GM12874 (cell line): ENCODE results near the gene SUSD3.

ENCODE experiments used
- TF ChIP-seq, protein P1 (sequence below): IDR thresholded peaks from 2 replicates; pipeline ENCODE4 v1.5.1; 2011; ENCODE audit warnings: low read depth, mild to moderate bottlenecking, control low read depth, low read length, moderate library complexity; ENCODE audit not compliant: insufficient read depth

The SUSD3 gene

DNA sequence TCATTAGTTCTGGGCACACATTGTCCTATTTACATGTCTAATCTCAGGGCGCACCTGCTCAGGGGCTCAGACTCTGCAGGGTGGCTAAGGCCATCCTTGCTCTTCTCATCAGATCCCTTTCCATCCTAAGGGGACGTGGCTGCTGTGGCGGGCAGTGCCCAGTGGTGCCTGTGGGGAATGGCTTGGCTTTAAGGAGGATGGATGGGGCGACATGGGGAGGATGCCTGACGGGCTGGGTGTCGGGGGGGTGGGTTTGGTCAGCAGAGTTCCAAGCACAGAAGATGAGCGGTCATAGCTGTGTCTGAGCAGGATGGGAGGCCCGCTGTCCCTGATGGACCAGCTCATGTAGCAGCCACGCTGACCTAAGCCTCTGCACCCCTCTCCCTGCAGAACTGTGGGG is 40.9 kb upstream of the SUSD3 start:
- TF ChIP-seq, protein P1, sequence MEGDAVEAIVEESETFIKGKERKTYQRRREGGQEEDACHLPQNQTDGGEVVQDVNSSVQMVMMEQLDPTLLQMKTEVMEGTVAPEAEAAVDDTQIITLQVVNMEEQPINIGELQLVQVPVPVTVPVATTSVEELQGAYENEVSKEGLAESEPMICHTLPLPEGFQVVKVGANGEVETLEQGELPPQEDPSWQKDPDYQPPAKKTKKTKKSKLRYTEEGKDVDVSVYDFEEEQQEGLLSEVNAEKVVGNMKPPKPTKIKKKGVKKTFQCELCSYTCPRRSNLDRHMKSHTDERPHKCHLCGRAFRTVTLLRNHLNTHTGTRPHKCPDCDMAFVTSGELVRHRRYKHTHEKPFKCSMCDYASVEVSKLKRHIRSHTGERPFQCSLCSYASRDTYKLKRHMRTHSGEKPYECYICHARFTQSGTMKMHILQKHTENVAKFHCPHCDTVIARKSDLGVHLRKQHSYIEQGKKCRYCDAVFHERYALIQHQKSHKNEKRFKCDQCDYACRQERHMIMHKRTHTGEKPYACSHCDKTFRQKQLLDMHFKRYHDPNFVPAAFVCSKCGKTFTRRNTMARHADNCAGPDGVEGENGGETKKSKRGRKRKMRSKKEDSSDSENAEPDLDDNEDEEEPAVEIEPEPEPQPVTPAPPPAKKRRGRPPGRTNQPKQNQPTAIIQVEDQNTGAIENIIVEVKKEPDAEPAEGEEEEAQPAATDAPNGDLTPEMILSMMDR: no peak

DNA sequence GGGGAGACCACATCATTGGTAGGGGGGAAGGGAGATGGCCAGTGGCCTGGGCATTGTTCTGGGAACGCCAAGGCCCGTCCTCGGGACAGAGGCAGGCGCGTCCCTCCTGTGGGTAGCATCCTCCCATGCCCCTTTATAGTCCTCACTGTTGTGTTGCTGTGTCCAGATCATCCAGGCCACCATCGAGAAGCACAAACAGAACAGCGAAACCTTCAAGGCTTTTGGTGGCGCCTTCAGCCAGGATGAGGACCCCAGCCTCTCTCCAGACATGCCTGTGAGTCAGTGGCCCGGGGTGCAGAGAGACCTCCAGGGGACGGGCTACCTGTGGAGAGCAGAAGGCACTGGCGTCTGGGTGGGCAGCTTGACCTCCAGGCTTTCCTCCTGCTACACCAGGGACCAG is 38.4 kb upstream of the SUSD3 start:
- TF ChIP-seq, protein P1: no peak

DNA sequence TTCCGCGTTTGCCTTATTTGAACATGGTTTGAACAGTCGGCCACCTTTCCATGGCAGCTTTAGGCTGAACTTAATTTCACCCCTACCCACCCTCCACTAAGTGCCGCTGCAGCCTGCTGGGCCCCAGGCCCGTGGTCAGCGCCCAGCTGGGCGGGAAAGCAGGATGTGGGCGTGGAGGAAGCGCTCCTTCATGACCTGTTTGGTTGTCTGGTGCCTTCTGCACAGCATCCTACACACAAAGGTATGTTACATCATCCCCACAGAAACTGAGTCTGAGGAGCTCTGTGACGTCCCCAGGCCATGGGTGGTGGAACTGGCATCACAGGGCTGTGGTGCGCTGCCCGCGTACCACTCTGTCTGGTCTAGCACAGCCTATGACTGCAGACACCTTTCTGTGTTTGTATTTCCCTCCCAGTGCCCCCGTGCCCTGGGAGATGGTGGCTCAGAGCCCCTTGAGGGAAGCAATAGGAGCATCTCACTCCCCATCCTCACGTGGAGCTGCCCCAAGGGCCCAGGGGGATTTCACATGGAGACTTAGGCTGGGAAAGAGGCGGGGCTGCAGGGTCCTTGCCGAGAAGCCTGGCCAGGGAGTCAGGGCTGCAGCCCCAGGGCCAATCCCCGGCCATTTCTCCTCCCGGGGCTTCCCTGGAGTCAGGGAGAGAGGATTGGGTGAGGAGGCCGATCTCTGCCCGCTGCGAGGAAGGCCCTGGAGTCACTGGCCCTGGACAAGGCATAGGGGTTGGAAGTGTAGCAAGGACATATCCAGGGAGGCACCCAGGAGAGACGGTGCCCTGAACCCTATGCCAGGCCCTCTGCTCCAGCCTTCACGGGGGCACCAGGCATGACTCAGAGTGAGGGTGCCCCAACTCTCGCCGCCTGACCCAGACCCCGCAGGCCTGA is 37.5 kb upstream of the SUSD3 start:
- TF ChIP-seq, protein P1: no peak

DNA sequence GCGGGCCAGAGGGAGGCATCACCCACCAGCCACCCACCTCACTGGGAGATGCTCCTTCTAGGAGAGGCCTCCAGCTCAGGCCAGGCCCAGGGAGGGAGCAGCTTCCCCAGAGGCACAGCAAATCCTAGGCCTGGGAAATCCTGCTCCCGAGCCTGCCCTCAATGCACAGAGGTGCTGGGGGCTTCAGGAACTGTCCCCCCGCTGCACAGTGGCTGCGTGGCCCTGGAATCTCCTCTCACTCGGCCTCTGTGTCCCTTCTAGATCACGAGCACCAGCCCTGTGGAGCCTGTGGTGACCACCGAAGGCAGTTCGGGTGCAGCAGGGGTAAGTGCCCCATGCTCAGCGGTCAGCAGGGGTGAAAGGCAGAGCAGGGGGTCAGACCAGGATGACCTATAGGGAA is 36.4 kb upstream of the SUSD3 start:
- TF ChIP-seq, protein P1: no peak

DNA sequence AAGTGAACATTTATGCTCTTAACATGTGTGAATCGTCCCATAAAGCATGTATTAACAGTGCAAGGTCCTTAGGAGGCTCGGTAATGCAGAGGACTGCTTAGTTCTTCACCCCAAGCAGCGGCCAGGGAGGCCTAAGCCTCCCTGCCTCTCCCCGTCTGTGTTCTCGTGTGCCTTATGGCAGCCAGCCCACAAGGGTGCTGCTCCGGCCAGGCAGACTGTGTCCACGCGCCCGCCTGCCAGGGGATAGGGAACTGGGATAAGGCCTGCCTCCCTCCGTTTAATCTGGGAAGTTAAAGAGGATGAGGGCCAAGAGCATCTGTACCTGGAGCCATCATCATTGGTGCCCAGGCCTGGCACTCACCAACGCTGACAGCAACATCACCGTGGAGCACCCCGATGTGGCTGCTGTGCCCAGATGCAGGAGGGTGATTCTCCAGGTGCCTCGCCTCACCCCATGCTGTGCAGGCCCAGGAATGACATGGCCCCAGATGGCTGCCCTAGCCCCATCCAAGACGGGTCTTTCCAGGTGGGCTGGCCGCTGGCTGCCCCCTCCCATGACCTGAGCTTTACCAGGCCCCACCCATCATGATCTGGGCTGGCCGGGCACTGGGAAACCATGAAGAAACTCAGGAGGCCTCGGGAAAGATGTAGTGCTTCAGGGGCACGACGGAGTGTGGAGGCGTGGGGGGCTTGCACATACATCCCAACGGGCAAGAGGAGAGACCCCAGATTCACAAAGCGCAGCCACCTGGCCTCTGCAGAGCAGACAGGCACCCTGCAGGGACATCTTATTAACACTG is 35.6 kb upstream of the SUSD3 start:
- TF ChIP-seq, protein P1: no peak

DNA sequence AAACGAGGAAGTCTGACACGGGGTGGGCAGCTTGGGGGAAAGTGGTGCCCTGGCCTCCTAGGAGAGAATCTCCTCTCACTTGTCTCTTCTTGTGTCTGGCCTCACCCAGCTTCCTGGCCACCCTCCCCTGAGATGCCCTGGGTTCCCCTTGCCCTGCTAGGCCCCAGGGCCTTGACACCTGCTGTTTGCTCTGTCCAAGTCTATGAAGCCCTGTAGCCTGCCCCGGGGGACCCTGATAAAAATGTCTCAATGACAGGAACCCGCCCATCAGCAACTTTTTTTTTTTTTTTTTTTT is 35.0 kb upstream of the SUSD3 start:
- TF ChIP-seq, protein P1: no peak

DNA sequence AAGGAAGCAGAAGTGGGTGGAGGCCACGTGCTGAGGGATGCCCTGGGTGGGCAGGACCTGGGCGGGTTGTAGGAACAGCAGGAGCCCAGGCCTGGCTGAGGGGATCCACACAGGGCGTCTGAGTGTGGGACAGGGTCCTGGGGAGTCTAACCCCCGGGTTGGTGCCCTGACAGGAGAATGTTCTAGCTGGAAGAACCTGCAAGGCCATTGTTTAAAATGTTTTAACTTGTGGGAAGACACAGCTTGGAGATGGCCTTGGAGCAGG is 33.9 kb upstream of the SUSD3 start:
- TF ChIP-seq, protein P1: no peak
